ENCODE data around the gene RFC3.

DNA sequence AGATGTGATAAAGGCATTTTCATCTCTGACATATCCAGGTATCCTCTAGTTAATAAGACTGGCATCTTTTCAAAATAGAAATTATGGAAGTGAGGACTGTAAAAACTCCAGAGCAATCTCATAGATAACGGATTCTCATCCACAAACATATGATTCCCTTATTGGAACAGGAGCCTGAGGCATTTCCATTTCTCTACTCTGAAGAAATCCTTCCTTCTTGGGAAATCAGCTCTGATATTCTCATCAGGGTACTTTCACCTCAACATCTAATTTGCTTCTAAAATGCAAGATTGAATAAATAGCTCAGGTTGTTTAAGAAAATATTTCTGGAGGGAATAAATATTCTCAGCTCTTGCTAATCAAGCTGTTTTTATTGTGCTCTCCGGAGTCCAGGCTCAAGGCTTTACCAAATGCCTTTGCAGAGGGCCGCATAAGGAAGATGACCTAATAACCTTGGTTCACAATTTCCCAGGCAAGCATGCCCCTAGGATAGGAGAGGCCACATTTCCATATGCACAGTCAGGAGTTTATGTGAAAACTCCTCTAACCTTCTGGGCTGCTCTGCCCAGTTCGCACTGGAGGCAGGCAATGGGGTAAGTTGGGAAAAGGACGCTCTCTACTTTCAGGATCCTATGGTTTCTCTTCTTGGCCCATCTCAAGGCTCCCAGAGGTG, 44.0 kb upstream of the RFC3 start:
- no peak for TF ChIP-seq POLR2A (IDR thresholded peaks at IDR 0.05; ENCODE audit: borderline replicate concordance, extremely low read depth, insufficient read depth, insufficient read length)
- TF ChIP-seq, protein P1, sequence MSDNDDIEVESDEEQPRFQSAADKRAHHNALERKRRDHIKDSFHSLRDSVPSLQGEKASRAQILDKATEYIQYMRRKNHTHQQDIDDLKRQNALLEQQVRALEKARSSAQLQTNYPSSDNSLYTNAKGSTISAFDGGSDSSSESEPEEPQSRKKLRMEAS (IDR thresholded peaks at IDR 0.05), result no peak
- TF ChIP-seq ZNF274 (IDR thresholded peaks at IDR 0.05; ENCODE audit: low read depth, low read length), result no peak
- TF ChIP-seq, protein P2, sequence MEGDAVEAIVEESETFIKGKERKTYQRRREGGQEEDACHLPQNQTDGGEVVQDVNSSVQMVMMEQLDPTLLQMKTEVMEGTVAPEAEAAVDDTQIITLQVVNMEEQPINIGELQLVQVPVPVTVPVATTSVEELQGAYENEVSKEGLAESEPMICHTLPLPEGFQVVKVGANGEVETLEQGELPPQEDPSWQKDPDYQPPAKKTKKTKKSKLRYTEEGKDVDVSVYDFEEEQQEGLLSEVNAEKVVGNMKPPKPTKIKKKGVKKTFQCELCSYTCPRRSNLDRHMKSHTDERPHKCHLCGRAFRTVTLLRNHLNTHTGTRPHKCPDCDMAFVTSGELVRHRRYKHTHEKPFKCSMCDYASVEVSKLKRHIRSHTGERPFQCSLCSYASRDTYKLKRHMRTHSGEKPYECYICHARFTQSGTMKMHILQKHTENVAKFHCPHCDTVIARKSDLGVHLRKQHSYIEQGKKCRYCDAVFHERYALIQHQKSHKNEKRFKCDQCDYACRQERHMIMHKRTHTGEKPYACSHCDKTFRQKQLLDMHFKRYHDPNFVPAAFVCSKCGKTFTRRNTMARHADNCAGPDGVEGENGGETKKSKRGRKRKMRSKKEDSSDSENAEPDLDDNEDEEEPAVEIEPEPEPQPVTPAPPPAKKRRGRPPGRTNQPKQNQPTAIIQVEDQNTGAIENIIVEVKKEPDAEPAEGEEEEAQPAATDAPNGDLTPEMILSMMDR (IDR thresholded peaks at IDR 0.05 in 2 of 3, conservative IDR thresholded peaks at IDR 0.05 in 1 of 3; ENCODE audit: borderline replicate concordance in 1 of 3, insufficient read depth in 1 of 3, low read depth in 2 of 3, low read length in 2 of 3), result no peak
- no peak for TF ChIP-seq EZH2 (IDR thresholded peaks at IDR 0.05)
- no peak for TF ChIP-seq SRF (IDR thresholded peaks at IDR 0.05; ENCODE audit: low read depth)
- TF ChIP-seq EGR1 (IDR thresholded peaks at IDR 0.05; ENCODE audit: low read depth), result no peak
- TF ChIP-seq POLR2AphosphoS5 (IDR thresholded peaks at IDR 0.05; ENCODE audit: low read depth, low read length), result no peak
- TF ChIP-seq, protein P3, sequence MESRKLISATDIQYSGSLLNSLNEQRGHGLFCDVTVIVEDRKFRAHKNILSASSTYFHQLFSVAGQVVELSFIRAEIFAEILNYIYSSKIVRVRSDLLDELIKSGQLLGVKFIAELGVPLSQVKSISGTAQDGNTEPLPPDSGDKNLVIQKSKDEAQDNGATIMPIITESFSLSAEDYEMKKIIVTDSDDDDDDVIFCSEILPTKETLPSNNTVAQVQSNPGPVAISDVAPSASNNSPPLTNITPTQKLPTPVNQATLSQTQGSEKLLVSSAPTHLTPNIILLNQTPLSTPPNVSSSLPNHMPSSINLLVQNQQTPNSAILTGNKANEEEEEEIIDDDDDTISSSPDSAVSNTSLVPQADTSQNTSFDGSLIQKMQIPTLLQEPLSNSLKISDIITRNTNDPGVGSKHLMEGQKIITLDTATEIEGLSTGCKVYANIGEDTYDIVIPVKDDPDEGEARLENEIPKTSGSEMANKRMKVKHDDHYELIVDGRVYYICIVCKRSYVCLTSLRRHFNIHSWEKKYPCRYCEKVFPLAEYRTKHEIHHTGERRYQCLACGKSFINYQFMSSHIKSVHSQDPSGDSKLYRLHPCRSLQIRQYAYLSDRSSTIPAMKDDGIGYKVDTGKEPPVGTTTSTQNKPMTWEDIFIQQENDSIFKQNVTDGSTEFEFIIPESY (IDR thresholded peaks at IDR 0.05; ENCODE audit: extremely low read depth, insufficient replicate concordance, low read length), result no peak
